ENCODE measurements around the gene PSG3.
"Not testable (repeated sequence)": the region's sequence is repeated elsewhere in the genome, so short reads cannot be mapped to it uniquely, and the experiment has no call there.

Gene PSG3

DNA sequence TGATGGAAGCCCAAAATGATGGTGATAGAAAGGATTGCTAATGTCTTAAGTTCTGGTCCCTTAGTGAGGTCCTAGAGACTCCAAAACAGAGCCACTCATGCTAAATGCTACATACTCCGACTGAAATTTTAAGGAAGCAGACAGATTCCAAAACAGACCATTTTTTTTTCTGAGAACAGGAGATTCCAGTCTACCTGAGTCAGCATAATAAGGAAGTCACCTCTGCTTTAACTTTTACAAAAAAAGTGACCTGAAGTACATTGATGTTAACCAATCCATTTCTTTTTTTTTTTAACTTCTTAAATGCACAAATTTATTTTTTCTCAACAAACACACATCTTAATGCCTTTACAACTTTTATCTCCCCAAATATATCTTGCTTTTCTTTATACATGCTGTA is 65.7 kb downstream of the PSG3 start:
- not testable (repeated sequence) for H3K9me3 ChIP-seq (ENCODE audit: control insufficient read depth, low read length); H3K27me3 ChIP-seq (ENCODE audit: control insufficient read depth, insufficient read depth, low read length); H3K9ac ChIP-seq (ENCODE audit: low read length); H3K4me1 ChIP-seq (ENCODE audit: control insufficient read depth, insufficient read depth, low read length); H3K4me3 ChIP-seq (ENCODE audit: low read length); H3K36me3 ChIP-seq (ENCODE audit: control insufficient read depth, insufficient read depth, low read length)
